HepG2 (cell line): ENCODE data around the gene SUSD3. TPM values are rescaled to one million over a fixed set of nuclear protein-coding genes. Genes with fewer than 3 reads are reported as not detected.
A peak's percentile ranks its signal among the peaks of the same experiment; 100 is the strongest.

Experiments used
- EED ChIP-seq: sonication (generic); formaldehyde crosslinking; IDR thresholded peaks from 2 replicates; pipeline ENCODE4 v1.5.0; 2020; ENCODE audit warnings: mild to moderate bottlenecking, missing genetic modification reagents
- FLYWCH1 ChIP-seq: sonication (generic); formaldehyde crosslinking; IDR thresholded peaks from 2 replicates; pipeline ENCODE4 v1.8.1; 2023; ENCODE audit warnings: mild to moderate bottlenecking, missing genetic modification reagents
- HNRNPK ChIP-seq: fragments of 200-400 bp; formaldehyde crosslinking; IDR thresholded peaks from 2 replicates; pipeline ENCODE4 v1.6.1; 2018; ENCODE audit warnings: low read length, low read depth, moderate library complexity, mild to moderate bottlenecking; ENCODE audit not compliant: poor library complexity, severe bottlenecking
- KAT8 ChIP-seq: IDR thresholded peaks from 2 replicates; pipeline ENCODE4 v1.6.1; 2016; ENCODE audit warnings: missing genetic modification reagents, missing compliant biosample characterization
- NFIC ChIP-seq: IDR thresholded peaks from 2 replicates; pipeline ENCODE4 v1.6.1; 2012; ENCODE audit warnings: mild to moderate bottlenecking, low read length, inconsistent platforms
- NFRKB ChIP-seq: fragments of 450-650 bp; IDR thresholded peaks from 2 replicates; pipeline ENCODE4 v1.6.1; 2017
- PHF20 ChIP-seq: sonication (generic); formaldehyde crosslinking; IDR thresholded peaks from 2 replicates; pipeline ENCODE4 v1.5.0; 2020; ENCODE audit warnings: mild to moderate bottlenecking, missing genetic modification reagents
- PHF21A ChIP-seq: sonication (generic); formaldehyde crosslinking; IDR thresholded peaks from 2 replicates; pipeline ENCODE4 v1.5.0; 2020; ENCODE audit warnings: mild to moderate bottlenecking, missing genetic modification reagents
- RFXAP ChIP-seq: sonication (generic); formaldehyde crosslinking; IDR thresholded peaks from 2 replicates; pipeline ENCODE4 v1.4.0; 2020; ENCODE audit warnings: missing genetic modification reagents, borderline replicate concordance
- SALL2 ChIP-seq: sonication (generic); formaldehyde crosslinking; IDR thresholded peaks from 2 replicates; pipeline ENCODE4 v1.8.1; 2023; ENCODE audit warnings: mild to moderate bottlenecking, missing genetic modification reagents, inconsistent platforms
- SP1 ChIP-seq, 2 experiments: fragments of 450-650 bp in 1 of 2; sonication (generic) in 1 of 2; formaldehyde crosslinking in 1 of 2; IDR thresholded peaks; 2 replicates each; pipeline versions ENCODE4 v1.4.0 to v1.6.1; 2016 to 2020; ENCODE audit warnings: missing genetic modification reagents in 1 of 2
- SPEN ChIP-seq: sonication (generic); formaldehyde crosslinking; IDR thresholded peaks from 2 replicates; pipeline ENCODE4 v1.5.1; 2020; ENCODE audit warnings: low read depth, mild to moderate bottlenecking, missing genetic modification reagents
- SUZ12 ChIP-seq: fragments of 150-350 bp; IDR thresholded peaks from 2 replicates; pipeline ENCODE4 v1.6.1; 2014; ENCODE audit warnings: low read depth, low read length
- SYNCRIP ChIP-seq: fragments of 200-400 bp; formaldehyde crosslinking; IDR thresholded peaks from 2 replicates; pipeline ENCODE4 v1.6.1; 2018; ENCODE audit warnings: mild to moderate bottlenecking, low read depth, low read length; ENCODE audit not compliant: insufficient read depth
- TARDBP ChIP-seq: sonication (generic); formaldehyde crosslinking; IDR thresholded peaks from 2 replicates; pipeline ENCODE4 v1.8.0; 2022; ENCODE audit warnings: mild to moderate bottlenecking, missing genetic modification reagents
- TSC22D2 ChIP-seq: sonication (generic); formaldehyde crosslinking; IDR thresholded peaks from 2 replicates; pipeline ENCODE4 v1.5.1; 2020; ENCODE audit warnings: missing genetic modification reagents, mild to moderate bottlenecking, borderline replicate concordance
- ZFP82 ChIP-seq: sonication (generic); formaldehyde crosslinking; IDR thresholded peaks from 2 replicates; pipeline ENCODE4 v1.5.1; 2020; ENCODE audit warnings: mild to moderate bottlenecking, missing genetic modification reagents, borderline replicate concordance
- ZNF232 ChIP-seq: sonication (generic); formaldehyde crosslinking; IDR thresholded peaks from 2 replicates; pipeline ENCODE4 v1.4.0; 2020; ENCODE audit warnings: missing genetic modification reagents, borderline replicate concordance
- ZNF552 ChIP-seq: sonication (generic); formaldehyde crosslinking; IDR thresholded peaks from 2 replicates; pipeline ENCODE4 v1.9.0; 2022; ENCODE audit warnings: missing genetic modification reagents, mild to moderate bottlenecking, borderline replicate concordance
- ZNF776 ChIP-seq: sonication (generic); formaldehyde crosslinking; IDR thresholded peaks from 2 replicates; pipeline ENCODE4 v1.4.0; 2020; ENCODE audit warnings: mild to moderate bottlenecking, missing genetic modification reagents
- polyA plus RNA-seq, 8 experiments: library from polyadenylated mRNA; depleted of rRNA in 3 of 8; stranded (reverse) in 7 of 8; unstranded in 1 of 8; fragments of >200 nt; fragmentation: Illumina TruSeq in 4 of 8; extraction: Trizol in 4 of 8; gene quantifications; 2 replicates each; pipeline versions ENCODE4 v1.2.1 to v1.2.3, GENCODE V29; 2011 to 2016; ENCODE audit warnings: low read depth in 4 of 8, missing spikeins in 1 of 8, mixed read lengths in 1 of 8; ENCODE audit not compliant: insufficient read depth in 1 of 8
- total RNA-seq, 5 experiments: library from RNA; depleted of rRNA; stranded (reverse); fragments of >200 nt; fragmentation: Illumina TruSeq; extraction: Trizol; gene quantifications; 2 replicates each; pipeline ENCODE4 v1.2.3, GENCODE V29; 2016; ENCODE audit warnings: low read depth in 1 of 5
- TF ChIP-seq, protein P1 (sequence below): sonication (generic); formaldehyde crosslinking; IDR thresholded peaks from 2 replicates; pipeline ENCODE4 v1.5.0; 2020; ENCODE audit warnings: missing genetic modification reagents
- TF ChIP-seq, protein P2 (sequence below): sonication (generic); formaldehyde crosslinking; IDR thresholded peaks from 2 replicates; pipeline ENCODE4 v1.5.0; 2020; ENCODE audit warnings: mild to moderate bottlenecking, missing genetic modification reagents, borderline replicate concordance
- TF ChIP-seq, protein P3 (sequence below): sonication (generic); formaldehyde crosslinking; IDR thresholded peaks from 2 replicates; pipeline ENCODE4 v1.9.0; 2022; ENCODE audit warnings: low read depth, missing genetic modification reagents
- TF ChIP-seq, protein P4 (sequence below): sonication (generic); formaldehyde crosslinking; IDR thresholded peaks from 2 replicates; pipeline ENCODE4 v1.9.0; 2022; ENCODE audit warnings: missing genetic modification reagents, mild to moderate bottlenecking, borderline replicate concordance

Gene SUSD3
- total and polyA plus RNA-seq, 2 of the 13 experiments (the other 11 are each of a cell fraction or from before 2014, with no cell fraction given) = 7.0 to 9.1 TPM

DNA sequence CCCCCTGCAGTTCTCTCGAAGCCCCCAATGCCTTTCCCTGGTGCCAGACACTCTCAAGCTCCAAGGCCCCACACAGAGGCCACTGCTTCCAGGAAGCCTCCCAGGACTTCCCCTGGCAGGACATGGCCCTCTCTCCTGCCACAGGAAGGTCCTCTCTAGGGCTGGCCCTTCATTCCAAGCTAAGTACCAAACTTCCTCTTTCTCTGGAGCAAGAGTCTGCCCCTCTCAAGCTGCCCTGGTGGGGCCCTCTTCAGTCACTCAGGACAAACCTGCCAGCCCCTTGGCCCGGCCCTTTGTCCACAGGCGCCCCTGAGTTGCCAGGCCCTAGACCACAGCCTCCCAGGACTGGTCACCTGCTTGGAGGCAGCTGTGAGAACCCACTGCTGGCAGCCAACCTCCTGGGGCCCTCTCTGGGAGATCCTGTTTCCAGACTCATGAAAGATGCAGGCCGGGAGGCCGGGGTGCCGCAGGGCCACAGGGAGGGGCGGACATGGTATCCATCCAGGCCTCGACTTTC is 69.0 kb downstream of the SUSD3 start (continued):
- no peak for TF ChIP-seq KAT8
- TF ChIP-seq ZNF552 = no peak
- TF ChIP-seq, protein P1, sequence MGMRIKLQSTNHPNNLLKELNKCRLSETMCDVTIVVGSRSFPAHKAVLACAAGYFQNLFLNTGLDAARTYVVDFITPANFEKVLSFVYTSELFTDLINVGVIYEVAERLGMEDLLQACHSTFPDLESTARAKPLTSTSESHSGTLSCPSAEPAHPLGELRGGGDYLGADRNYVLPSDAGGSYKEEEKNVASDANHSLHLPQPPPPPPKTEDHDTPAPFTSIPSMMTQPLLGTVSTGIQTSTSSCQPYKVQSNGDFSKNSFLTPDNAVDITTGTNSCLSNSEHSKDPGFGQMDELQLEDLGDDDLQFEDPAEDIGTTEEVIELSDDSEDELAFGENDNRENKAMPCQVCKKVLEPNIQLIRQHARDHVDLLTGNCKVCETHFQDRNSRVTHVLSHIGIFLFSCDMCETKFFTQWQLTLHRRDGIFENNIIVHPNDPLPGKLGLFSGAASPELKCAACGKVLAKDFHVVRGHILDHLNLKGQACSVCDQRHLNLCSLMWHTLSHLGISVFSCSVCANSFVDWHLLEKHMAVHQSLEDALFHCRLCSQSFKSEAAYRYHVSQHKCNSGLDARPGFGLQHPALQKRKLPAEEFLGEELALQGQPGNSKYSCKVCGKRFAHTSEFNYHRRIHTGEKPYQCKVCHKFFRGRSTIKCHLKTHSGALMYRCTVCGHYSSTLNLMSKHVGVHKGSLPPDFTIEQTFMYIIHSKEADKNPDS (CRISPR knock-in tag) = no peak
- no peak for TF ChIP-seq ZFP82 (CRISPR knock-in tag)
- TF ChIP-seq SYNCRIP = no peak
- no peak for TF ChIP-seq NFIC
- TF ChIP-seq SP1 (IDR thresholded peaks at IDR 0.05) = no peak
- no peak for TF ChIP-seq SP1 (CRISPR knock-in tag; IDR thresholded peaks at IDR 0.05)
- TF ChIP-seq TARDBP (CRISPR knock-in tag) = no peak
- no peak for TF ChIP-seq RFXAP (CRISPR knock-in tag)
- no peak for TF ChIP-seq SALL2
- TF ChIP-seq ZNF776 = 0 out of 2 replicates have a peak, but pooled peaks have one; percentile 29
- TF ChIP-seq NFRKB = no peak
- TF ChIP-seq FLYWCH1 = no peak
- TF ChIP-seq TSC22D2 (CRISPR knock-in tag) = no peak
- TF ChIP-seq, protein P2, sequence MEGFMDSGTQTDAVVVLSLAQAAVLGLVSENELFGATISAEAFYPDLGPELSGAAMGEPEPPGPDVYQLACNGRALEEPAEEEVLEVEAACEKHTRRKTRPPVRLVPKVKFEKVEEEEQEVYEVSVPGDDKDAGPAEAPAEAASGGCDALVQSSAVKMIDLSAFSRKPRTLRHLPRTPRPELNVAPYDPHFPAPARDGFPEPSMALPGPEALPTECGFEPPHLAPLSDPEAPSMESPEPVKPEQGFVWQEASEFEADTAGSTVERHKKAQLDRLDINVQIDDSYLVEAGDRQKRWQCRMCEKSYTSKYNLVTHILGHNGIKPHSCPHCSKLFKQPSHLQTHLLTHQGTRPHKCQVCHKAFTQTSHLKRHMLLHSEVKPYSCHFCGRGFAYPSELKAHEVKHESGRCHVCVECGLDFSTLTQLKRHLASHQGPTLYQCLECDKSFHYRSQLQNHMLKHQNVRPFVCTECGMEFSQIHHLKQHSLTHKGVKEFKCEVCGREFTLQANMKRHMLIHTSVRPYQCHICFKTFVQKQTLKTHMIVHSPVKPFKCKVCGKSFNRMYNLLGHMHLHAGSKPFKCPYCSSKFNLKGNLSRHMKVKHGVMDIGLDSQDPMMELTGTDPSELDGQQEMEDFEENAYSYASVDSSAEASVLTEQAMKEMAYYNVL = 0 out of 2 replicates have a peak, but pooled peaks have one; percentile 34
- TF ChIP-seq SPEN (CRISPR knock-in tag) = no peak
- no peak for TF ChIP-seq EED (CRISPR knock-in tag)
- peak; percentile 8; the same call in 1 of the 2 replicates for TF ChIP-seq PHF20 (CRISPR knock-in tag)
- TF ChIP-seq, protein P3, sequence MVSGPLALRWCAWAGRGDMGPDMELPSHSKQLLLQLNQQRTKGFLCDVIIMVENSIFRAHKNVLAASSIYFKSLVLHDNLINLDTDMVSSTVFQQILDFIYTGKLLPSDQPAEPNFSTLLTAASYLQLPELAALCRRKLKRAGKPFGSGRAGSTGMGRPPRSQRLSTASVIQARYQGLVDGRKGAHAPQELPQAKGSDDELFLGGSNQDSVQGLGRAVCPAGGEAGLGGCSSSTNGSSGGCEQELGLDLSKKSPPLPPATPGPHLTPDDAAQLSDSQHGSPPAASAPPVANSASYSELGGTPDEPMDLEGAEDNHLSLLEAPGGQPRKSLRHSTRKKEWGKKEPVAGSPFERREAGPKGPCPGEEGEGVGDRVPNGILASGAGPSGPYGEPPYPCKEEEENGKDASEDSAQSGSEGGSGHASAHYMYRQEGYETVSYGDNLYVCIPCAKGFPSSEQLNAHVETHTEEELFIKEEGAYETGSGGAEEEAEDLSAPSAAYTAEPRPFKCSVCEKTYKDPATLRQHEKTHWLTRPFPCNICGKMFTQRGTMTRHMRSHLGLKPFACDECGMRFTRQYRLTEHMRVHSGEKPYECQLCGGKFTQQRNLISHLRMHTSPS (CRISPR knock-in tag) = no peak
- TF ChIP-seq HNRNPK = no peak
- TF ChIP-seq, protein P4, sequence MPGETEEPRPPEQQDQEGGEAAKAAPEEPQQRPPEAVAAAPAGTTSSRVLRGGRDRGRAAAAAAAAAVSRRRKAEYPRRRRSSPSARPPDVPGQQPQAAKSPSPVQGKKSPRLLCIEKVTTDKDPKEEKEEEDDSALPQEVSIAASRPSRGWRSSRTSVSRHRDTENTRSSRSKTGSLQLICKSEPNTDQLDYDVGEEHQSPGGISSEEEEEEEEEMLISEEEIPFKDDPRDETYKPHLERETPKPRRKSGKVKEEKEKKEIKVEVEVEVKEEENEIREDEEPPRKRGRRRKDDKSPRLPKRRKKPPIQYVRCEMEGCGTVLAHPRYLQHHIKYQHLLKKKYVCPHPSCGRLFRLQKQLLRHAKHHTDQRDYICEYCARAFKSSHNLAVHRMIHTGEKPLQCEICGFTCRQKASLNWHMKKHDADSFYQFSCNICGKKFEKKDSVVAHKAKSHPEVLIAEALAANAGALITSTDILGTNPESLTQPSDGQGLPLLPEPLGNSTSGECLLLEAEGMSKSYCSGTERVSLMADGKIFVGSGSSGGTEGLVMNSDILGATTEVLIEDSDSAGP = no peak
- TF ChIP-seq PHF21A (CRISPR knock-in tag) = peak; percentile 51; the same call in 1 of the 2 replicates
- TF ChIP-seq SUZ12 = no peak
- TF ChIP-seq ZNF232 = no peak
